ENCODE results near the gene DISP2.

DISP2 gene

DNA sequence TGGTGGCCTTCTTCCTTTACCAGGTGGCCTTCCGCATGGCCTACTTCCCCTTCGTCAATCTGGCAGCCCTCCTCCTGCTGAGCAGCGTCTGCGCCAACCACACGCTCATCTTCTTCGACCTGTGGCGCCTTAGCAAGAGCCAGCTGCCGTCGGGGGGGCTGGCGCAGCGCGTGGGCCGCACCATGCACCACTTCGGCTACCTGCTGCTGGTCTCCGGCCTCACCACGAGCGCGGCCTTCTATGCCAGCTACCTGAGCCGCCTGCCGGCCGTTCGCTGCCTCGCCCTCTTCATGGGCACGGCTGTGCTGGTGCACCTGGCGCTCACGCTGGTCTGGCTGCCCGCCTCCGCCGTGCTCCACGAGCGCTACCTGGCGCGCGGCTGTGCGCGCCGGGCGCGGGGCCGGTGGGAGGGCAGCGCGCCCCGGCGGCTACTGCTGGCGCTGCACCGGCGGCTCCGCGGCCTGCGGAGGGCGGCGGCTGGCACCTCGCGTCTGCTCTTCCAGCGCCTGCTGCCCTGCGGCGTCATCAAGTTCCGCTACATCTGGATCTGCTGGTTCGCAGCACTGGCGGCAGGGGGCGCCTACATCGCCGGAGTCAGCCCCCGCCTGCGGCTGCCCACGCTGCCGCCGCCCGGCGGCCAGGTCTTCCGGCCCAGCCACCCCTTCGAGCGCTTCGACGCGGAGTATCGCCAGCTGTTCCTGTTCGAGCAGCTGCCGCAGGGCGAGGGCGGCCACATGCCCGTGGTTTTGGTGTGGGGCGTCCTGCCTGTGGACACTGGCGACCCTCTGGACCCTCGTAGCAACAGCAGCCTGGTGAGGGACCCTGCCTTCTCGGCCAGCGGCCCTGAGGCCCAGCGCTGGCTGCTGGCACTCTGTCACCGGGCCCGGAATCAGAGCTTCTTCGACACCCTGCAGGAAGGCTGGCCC, 9.9 kb downstream of the DISP2 start:
- TF ChIP-seq, protein P1, sequence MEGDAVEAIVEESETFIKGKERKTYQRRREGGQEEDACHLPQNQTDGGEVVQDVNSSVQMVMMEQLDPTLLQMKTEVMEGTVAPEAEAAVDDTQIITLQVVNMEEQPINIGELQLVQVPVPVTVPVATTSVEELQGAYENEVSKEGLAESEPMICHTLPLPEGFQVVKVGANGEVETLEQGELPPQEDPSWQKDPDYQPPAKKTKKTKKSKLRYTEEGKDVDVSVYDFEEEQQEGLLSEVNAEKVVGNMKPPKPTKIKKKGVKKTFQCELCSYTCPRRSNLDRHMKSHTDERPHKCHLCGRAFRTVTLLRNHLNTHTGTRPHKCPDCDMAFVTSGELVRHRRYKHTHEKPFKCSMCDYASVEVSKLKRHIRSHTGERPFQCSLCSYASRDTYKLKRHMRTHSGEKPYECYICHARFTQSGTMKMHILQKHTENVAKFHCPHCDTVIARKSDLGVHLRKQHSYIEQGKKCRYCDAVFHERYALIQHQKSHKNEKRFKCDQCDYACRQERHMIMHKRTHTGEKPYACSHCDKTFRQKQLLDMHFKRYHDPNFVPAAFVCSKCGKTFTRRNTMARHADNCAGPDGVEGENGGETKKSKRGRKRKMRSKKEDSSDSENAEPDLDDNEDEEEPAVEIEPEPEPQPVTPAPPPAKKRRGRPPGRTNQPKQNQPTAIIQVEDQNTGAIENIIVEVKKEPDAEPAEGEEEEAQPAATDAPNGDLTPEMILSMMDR (conservative IDR thresholded peaks at IDR 0.05; ENCODE audit: control insufficient read depth, insufficient read depth, low read depth, low read length): peak; percentile 44
- DNase-seq (ENCODE audit: low read depth): peak; percentile 81
- H3K4me3 ChIP-seq (ENCODE audit: control insufficient read depth, low read depth, low read length): no peak overlapping the region

DNA sequence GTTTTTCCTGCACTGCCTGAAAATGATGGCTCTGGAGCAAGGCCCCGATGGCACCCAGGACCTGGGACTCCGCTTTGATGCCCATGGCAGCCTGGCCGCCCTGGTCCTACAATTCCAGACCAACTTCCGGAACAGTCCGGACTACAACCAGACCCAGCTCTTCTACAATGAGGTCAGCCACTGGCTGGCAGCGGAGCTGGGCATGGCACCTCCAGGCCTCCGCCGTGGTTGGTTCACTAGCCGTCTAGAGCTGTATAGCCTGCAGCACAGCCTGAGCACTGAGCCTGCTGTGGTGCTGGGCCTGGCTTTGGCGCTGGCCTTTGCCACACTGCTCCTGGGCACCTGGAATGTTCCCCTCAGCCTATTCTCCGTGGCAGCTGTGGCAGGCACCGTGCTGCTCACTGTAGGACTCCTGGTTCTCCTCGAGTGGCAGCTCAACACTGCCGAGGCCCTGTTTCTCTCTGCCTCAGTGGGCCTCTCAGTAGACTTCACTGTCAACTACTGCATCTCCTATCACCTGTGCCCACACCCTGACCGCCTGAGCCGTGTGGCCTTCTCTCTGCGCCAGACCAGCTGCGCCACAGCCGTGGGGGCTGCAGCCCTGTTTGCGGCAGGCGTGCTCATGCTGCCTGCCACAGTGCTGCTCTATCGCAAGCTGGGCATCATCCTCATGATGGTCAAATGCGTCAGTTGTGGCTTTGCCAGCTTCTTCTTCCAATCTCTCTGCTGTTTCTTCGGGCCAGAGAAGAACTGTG, 10.9 kb downstream of the DISP2 start:
- DNase-seq (ENCODE audit: low read depth): no peak
- TF ChIP-seq, protein P1 (conservative IDR thresholded peaks at IDR 0.05; ENCODE audit: control insufficient read depth, insufficient read depth, low read depth, low read length): no peak
- H3K4me3 ChIP-seq (ENCODE audit: control insufficient read depth, low read depth, low read length): no peak overlapping the region

DNA sequence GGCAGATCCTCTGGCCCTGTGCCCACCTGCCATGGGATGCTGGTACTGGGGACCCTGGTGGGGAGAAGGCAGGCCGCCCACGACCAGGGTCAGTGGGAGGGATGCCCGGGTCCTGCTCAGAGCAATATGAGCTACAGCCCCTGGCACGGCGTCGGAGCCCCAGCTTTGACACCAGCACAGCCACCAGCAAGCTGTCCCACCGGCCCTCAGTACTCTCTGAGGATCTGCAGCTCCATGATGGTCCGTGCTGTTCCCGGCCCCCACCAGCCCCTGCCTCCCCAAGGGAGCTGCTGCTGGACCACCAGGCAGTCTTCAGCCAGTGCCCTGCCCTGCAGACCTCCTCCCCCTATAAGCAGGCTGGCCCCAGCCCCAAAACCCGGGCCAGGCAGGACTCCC, 11.5 kb downstream of the DISP2 start:
- TF ChIP-seq, protein P1 (conservative IDR thresholded peaks at IDR 0.05; ENCODE audit: control insufficient read depth, insufficient read depth, low read depth, low read length): no peak
- DNase-seq (ENCODE audit: low read depth): no peak
- H3K4me3 ChIP-seq (ENCODE audit: control insufficient read depth, low read depth, low read length): no peak overlapping the region

DNA sequence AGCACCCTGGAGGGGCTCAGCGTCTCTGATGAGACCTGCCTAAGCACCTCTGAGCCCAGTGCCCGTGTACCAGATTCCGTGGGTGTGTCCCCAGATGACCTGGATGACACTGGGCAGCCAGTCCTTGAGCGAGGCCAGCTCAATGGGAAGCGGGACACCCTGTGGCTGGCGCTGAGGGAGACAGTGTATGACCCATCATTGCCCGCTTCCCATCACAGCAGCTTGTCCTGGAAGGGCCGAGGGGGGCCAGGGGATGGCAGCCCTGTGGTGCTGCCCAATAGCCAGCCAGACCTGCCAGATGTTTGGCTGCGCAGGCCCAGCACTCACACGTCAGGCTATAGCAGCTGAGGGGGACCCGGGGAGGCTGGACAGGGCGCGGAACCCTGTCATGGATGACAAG, 12.0 kb downstream of the DISP2 start:
- DNase-seq (ENCODE audit: low read depth): no peak
- TF ChIP-seq, protein P1 (conservative IDR thresholded peaks at IDR 0.05; ENCODE audit: control insufficient read depth, insufficient read depth, low read depth, low read length): no peak
- H3K4me3 ChIP-seq (ENCODE audit: control insufficient read depth, low read depth, low read length): no peak overlapping the region

DNA sequence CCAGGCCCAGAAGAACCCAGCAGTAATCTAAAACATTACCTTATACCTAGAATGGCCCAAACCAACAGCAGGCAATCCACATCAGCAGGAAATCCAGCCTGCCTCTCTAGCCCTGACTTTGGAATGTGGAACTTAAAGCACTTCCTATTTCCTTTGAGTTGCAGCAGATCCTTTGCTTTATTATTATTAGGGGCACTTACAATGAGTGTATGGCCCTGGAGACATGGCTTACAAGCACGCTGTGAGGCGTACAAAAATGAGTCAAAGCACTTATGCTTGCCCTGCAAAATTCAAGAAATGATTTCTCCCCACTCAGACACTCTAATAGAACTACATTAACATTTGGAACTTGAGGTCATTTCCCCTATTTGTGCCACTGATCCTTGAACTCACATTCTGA, 15.0 kb downstream of the DISP2 start:
- no peak overlapping the region for H3K4me3 ChIP-seq (ENCODE audit: control insufficient read depth, low read depth, low read length)
- TF ChIP-seq, protein P1 (conservative IDR thresholded peaks at IDR 0.05; ENCODE audit: control insufficient read depth, insufficient read depth, low read depth, low read length): no peak
- no peak for DNase-seq (ENCODE audit: low read depth)

DNA sequence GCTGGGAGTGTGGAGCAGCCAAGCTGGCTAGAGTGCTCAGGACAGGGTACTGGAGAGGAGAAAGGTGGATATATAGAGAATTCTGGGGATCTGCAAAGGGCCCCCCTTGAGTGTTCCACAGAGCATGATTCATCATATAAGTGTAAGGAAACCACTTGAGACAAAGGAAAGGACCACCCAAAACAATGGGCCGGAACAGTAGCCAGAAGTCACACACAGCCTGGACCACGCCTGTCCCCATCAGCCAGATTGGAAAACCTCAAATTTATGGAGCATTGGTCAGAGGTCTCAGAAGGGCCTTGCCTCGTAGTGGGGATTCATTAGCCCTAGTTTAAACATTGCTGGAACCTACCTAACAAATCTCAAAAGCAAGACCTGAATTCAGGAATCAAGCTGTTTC, 19.6 kb downstream of the DISP2 start:
- DNase-seq (ENCODE audit: low read depth): no peak
- TF ChIP-seq, protein P1 (conservative IDR thresholded peaks at IDR 0.05; ENCODE audit: control insufficient read depth, insufficient read depth, low read depth, low read length): no peak
- H3K4me3 ChIP-seq (ENCODE audit: control insufficient read depth, low read depth, low read length): no peak overlapping the region
